GM19023 (cell line): ENCODE results near the gene IGSF21.

Experiments
- ATAC-seq: cut with Tn5 transposase; IDR thresholded peaks from one replicate; pipeline ENCODE4 v1.9.1; 2021; ENCODE audit warnings: mild to moderate bottlenecking, moderate library complexity; ENCODE audit not compliant: unreplicated experiment

The IGSF21 gene

DNA sequence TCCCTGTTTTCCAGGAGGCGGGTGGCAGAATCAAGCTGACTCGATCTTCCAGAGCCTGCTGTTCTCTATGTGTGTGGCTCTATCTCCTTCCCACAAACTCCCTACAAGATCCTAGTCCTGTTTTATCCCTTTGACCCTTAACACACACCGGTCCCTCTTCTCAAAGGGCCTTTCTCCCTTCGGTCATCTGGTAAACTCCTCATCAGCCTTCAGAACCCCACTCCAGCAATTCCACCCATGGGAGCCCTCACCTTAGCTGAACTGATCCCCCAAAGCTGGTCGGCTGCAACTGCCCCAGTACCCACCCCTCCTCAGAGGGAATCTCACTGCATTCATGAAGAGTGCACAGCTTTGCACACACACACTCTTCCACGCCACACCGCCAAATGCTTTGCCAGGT is 184.9 kb downstream of the IGSF21 start:
- no peak for ATAC-seq

DNA sequence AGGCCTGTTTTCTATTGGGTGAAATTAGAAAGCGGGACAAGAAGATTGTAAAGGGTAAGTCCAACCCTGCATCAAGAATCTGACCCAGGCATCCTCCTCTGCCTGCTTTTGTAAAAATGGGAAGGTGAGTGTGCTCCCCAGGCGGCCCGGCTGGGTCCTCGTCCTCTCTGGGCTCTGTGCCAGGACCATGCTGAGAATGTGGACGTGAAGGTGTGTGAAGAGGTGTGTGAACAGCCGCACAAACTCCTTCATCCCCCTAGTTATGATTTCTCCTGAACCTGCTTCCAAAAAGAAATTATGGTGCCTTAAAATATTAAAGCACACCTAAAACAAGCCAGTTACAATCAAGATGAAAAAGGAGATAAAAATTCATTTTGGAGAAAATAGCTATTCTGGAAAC is 185.7 kb downstream of the IGSF21 start:
- no peak for ATAC-seq

DNA sequence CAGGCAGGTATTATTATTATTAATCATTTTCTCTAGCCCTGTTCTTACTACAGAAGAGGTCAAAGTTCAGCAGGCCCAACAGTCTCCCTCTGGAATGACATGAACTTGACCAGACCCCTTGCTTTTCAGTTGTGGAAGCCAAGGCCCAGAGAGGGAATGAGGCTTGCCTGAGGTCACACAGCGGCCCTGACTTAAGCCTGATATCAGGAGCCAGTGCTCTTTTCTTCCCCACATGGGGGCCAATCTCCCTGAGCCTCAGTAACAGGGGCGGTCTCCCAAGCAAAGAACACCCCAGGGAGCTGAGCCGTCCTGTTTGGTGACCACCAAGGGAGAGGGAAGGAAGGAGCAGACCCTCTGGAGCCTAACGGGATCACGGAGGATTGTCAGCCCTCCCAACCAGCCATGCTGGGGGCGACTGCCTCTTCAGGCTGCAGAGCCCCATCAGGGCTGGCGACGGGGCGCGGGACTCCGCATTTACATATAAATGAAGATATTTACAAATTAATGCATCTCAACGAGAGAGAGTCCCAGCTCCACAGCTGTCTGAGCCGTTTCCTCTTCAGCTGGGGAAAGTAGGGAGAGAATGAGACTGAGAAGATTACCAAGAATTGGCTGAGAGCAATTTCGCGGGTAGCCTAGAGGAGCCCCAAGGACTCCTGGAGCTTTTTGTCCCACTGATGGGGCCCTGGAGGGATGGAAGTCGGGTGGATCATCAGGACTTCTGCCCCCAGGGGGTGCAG is 187.0 kb downstream of the IGSF21 start:
- no peak for ATAC-seq

GRCh38 chr1:18297896-18298648 is 190.5 kb downstream of the IGSF21 start:
- ATAC-seq, result no peak

DNA sequence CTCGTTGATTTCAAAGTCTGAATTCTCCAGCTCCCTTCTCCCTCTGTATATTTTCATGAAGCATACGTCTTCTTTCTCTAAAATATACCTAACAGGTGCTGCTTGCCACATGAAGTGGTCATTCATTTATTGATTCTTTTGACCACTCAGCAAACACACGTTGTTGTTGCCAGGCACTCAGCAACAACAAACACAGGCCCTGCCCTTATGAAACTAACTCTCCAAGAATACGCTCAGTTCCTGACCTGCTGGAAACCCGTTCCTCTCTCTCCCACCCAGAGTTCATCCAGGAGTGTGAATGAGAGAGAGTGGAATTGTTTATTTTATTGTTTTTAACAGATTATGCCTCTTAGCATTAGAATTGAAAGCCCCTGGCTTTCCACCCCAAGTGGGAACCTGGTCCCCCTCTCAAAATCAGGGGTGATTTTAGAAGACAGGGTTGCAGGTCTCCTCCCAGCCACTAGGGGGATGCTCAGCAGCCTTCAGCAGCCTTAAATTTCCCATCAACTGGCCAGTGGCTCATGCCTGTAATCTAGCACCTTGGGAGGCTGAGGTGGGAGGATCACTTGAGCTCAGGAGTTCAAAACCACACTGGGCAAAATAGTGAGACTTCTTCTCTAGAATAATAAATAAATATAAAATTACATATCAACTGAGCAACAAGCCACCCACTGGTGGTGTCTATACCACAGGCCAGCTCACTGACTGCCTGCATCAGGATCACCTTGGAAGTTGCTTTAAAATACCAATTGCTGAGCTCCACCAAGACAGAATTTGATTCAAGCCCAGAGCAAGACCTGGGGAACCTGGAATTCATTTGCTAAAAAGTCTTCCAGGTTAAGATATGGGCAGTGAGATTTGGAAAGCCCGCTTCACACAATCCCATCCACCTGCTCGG is 192.1 kb downstream of the IGSF21 start:
- no peak for ATAC-seq

- ATAC-seq, result no peak
Measured at GRCh38 chr1:18300376-18300775, 192.8 kb downstream of the IGSF21 start.

- no peak for ATAC-seq
Measured at GRCh38 chr1:18302788-18303413, 195.3 kb downstream of the IGSF21 start.

DNA sequence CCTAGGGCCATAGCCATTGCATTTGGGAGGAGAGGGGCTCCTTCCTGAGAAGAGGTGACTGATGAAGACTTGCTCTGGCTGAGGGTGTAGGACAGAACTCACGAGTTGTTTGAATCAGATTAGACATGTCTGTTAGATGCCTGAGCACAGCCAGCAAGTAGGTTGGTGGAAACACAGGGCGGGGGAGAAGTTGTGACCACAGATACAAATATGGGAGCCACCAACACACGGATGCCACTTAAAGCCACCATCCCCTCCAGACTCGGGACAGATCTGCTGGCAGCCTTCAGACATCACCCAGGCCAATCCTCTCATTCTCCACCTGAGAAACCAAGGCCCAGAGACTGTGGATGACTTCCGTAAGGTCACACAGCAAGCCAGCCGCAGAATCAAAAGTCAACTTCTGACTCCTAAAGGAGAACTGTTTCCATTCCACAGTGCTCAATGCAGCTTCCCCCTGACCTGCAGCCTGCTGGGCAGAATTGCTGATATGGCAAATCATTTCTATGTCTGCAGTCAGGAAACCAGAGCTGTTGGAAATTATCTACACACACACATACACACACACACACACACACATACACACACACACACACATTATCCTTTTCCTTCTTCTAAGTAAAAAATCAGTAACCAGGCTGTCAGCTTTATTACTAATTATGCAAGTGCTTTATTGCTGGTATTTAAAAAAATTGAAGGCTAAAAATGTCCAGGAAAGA is 196.7 kb downstream of the IGSF21 start:
- no peak for ATAC-seq

- ATAC-seq, result no peak
Measured at GRCh38 chr1:18305182-18305795, 197.7 kb downstream of the IGSF21 start.

DNA sequence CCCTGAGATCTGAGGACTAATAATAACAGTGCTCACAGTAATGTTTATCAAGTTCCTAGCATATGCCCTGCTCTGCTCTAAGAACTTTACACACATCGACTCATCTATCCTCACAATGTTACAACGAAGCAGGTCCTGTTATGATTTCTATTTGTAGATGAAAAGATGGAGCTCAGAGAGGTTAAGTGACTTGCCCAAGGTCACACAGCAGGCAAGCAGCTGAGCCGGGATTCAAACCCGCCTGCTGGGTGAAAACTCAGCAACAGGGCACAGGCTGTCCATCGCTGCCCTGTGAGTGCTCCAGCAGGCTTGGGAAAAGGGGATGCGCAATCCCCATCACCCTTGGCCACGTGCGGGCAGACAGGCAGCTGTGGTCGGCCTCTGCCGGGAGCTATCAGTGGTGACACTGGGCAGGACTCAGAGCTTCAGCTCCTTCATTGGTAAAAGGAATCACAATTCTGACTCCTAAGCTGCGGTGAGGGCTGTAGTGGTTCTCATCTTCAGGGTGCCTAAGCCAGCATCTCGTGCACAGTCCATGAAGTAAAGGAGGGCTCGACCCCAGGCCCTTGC is 199.8 kb downstream of the IGSF21 start:
- ATAC-seq, result no peak

GRCh38 chr1:18309552-18310155 is 202.1 kb downstream of the IGSF21 start:
- ATAC-seq, result no peak

DNA sequence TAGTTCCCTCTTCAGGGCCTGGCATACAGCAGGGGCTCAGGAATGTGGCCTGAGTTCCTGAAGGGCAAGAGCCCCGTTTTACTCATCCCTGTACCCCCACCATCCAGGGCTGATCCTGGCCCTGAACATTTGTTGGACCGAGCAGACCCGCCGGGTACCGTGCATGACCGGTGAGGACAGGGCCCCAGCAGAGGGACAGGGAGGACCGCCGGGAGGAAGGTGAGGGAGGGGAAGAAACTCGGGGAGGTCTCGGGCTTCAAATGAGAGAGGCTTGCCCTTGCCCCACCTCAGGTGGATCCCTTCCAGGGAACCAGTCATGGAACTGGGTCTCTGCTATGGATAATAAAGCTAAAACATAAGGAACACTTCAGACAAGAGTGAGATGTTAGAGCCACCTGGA is 205.4 kb downstream of the IGSF21 start:
- no peak for ATAC-seq

- no peak for ATAC-seq
Measured at GRCh38 chr1:18313523-18313922, 205.9 kb downstream of the IGSF21 start.

GRCh38 chr1:18314399-18314798 is 206.8 kb downstream of the IGSF21 start:
- no peak for ATAC-seq

GRCh38 chr1:18315449-18315848 is 207.9 kb downstream of the IGSF21 start:
- ATAC-seq, result no peak

DNA sequence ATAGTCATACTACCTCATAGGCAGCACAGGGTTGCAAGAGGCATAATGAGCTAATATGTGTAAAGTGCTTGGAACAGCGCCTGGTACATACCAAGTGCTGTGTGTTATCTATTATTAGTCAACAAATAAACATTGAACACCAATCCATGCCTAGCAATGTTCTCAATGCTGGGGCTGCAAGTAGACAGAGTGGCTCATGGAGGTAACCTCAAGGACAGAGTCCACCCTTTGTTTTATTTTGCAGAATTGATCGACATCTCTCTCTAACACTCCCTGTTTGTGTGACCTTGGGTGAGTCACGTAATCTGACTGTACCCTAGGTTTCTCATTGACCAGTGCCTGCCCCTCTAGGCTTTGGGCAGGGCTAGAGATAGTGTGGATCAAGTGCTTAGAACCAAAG is 209.2 kb downstream of the IGSF21 start:
- ATAC-seq, result no peak

DNA sequence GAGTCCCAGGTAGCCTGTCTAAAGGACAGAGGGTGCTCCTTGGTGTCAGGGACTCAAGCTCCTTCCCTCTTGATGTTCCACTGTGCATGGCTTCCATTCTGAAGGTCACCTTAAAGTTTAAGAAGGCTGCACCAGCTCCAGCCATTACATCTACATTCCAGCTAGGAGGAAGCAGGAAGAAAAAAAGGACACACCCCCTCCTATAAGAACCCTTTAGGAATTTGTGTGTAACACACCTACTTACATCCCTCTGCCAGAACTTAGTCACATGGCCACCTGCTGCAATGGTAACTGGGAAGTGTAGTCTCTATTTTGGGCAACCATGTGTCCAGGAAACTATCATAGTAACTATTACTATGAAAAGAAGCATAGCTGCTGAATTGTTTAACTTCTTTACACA is 211.5 kb downstream of the IGSF21 start:
- no peak for ATAC-seq

DNA sequence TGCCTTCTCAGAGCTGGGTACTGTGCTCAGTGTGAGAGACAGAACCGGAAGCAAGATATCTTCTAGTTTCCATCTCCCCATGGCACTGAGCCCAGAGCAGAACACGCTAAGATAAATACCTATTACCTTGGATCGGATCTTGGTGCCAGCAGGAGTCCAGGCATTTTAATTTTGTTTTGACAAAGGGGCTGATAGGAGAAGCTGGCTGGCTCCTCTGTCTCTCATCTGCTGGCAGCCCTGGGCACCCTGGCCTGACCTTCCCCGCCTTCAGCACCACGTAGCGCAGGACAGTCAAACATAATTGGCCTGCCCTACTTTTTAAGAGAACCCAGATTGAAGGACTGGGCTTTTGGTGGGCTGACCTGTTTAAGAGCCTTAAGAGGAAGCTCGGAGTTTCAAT is 212.5 kb downstream of the IGSF21 start:
- no peak for ATAC-seq

DNA sequence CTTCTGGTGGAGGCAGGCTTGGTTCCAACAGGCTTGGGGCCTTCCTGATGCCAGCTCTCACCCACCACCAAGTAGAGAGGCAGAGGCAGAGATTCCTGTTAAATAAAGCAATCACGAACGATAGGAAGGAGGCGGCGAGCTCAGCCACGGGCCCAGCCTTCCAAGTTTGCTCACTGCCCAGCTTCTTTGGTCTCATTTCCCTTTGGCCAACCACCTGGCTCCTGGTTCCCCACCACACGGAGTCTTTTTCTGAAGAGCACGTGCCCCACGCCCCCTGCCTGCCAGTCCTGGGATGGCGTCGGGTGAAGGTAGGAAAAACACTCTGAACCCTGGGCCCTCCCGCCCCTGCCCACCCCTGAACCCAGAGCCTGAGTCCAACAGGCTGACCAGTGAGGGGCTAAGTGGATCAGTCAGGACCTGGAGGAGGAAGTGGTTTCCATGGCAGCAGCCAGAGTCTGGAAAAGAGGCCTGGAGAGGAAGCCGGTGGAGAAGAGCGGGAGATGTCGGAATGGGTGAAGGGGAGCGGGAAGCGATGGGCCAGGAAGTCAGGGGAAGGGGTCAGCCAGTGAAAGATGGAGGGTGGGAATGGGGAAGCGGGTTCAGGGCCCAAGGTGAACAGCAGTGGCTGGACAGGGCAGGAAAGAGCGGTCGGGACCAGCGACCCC is 214.9 kb downstream of the IGSF21 start:
- no peak for ATAC-seq
